GM18519 (cell line): ENCODE measurements around the gene TRAF6.
"Not testable (repeated sequence)": the region's sequence is repeated elsewhere in the genome, so short reads cannot be mapped to it uniquely, and the experiment has no call there.

Source experiments
- ATAC-seq: cut with Tn5 transposase; IDR thresholded peaks from one replicate; pipeline ENCODE4 v1.9.1; 2021; ENCODE audit warnings: mild to moderate bottlenecking, moderate library complexity; ENCODE audit not compliant: unreplicated experiment, low FRiP score

TRAF6 gene

GRCh38 chr11:36499315-36499714 lies 10.8 kb downstream of the TRAF6 start:
- ATAC-seq: no peak

DNA sequence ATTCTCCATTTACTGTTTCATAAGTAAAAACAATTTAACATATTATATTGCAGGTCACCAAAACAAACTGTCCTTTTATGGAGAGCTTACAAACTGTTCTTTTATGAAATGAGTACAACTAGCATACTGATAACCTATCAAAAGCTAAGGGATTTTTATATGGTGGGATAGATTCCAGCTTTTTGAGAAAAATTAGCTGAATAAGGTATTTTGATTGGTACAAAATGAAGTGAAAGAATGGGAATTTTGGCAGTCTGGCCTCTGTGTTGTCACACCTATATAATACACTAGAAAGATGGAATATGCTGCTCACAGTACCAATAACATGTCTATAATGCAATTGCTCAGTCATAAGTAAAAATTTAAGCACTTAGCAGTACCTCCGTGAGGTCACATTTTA lies 11.4 kb downstream of the TRAF6 start:
- no peak for ATAC-seq

- ATAC-seq: no peak
These were observed 16.7 kb downstream of the TRAF6 start for GRCh38 chr11:36493332-36493731.

GRCh38 chr11:36492724-36493304 lies 17.3 kb downstream of the TRAF6 start:
- no peak for ATAC-seq

DNA sequence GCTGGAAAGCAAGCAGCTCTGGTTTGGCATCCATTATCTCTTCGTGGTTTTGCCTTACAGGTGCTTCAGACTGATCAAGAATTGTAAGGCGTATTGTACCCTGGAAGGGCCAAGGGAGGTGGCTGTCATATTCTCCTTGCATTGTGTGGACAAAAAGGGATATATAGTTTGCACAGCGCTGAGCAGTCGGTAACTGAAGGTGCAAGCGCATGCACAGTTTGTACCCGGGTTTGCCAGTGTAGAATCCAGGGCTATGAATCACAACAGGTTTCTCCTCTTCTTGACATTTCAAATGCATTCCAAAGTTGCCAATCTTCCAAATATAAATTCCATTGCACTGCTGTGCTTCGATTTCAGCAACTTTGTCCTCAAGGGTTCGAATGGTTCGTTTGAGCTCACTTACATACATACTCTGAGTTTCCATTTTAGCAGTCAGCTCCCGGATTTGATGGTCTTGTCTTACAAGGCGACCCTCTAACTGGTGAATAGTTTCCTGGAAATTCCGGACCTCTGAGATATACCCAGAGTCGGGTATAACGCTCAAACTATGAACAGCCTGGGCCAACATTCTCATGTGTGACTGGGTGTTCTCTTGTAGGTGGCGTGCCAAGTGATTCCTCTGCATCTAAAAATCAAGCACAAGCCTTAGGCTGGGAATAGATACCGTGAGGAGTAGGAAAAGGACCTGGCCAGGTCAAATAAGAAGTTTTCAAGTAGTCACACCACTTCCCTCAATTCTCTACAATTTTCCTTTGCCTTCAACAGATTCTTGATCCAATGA lies 19.9 kb downstream of the TRAF6 start:
- ATAC-seq: no peak

GRCh38 chr11:36488096-36488495 lies 22.0 kb downstream of the TRAF6 start:
- no peak for ATAC-seq

DNA sequence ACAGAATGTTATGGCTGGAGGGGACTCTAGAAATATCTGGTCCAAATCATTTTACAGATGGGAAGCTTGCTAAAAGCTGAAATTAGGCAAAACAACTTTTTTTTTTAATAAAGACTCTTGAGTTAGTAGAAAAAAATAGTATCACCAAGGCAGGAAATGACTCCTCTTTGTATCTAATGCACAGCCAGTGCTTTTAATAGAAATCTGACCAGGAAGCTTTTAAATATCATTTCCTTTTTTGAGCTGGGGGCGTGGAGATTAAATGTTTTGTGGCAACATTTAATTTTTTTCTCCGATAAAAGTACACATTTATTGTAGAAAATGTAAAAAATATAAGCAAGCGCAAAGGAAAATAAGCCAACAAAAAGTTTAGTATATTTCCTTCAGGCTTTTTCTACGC lies 22.5 kb downstream of the TRAF6 start:
- ATAC-seq: no peak

- ATAC-seq: no peak
These were observed 24.6 kb downstream of the TRAF6 start for GRCh38 chr11:36485298-36486002.

GRCh38 chr11:36483042-36483441 lies 27.0 kb downstream of the TRAF6 start:
- ATAC-seq: not testable (repeated sequence)

DNA sequence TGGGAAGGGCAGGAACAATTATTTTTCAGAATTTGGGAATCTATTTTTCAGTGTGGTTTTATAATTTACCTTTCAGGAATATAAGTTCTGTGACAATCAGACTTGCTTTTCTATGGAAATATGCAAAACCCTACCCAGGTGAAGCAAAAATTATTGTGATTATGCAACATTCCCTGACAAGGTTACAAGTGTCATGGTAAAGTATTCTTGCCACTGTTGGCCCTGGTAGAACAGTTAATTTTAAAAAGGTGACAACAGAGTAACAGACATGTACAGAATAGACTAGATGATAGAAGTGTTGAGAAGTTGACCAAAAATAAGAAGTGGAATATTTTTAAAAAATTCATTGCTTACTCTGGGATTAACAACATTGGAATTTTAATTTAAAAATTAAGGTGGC lies 29.2 kb downstream of the TRAF6 start:
- ATAC-seq: no peak

DNA sequence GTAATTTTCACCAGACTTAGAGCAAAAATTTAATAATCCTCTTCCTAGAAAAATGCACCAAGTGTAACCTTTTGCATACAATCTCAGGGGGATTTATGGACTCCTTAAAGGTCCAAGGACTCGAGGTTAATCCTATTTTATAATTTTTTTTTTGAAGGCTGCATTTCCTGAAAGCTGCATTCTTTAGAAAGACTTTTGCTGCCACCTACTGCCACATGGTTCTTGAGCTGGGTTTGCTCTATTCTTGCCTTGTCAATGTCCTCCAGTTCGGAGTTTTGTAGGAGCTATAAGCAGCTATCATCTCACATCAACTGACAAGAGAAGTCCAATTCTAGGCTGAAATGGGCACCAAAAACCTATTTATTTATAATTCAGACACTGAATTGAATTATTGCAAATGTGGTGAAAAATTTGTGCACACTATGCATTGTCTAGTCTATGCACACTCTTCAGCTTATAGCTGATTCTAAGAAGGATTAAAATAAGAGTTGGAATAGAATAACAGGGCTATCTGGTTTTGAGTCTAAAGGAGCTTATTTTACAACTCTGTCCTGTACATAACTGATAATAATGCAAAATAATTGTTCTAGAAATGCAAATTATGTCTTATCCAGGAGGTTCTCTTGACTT lies 31.3 kb downstream of the TRAF6 start:
- ATAC-seq: no peak

DNA sequence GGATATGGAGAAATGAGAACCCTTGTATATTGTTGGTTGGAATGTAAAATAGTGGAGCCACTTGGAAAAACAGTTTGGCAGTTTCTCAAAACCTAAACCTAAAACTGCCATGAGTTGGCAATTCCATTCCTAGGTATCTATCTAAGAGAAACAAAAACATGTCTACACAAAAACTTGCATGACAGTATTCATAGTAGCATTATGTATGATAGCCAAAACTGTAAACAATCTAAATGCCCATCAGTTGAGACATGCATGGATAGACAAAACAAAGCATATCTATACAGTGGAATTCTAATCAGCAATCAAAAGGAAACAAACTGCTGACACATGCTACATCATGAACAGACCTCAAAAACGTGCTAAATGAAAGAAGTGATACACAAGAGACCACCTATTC lies 34.9 kb downstream of the TRAF6 start:
- no peak for ATAC-seq

GRCh38 chr11:36471577-36471976 lies 38.5 kb downstream of the TRAF6 start:
- ATAC-seq: no peak

GRCh38 chr11:36469881-36470802 lies 39.9 kb downstream of the TRAF6 start:
- ATAC-seq: no peak

- ATAC-seq: no peak
These were observed 41.0 kb downstream of the TRAF6 start for GRCh38 chr11:36469063-36469462.

GRCh38 chr11:36467916-36468315 lies 42.2 kb downstream of the TRAF6 start:
- ATAC-seq: no peak

DNA sequence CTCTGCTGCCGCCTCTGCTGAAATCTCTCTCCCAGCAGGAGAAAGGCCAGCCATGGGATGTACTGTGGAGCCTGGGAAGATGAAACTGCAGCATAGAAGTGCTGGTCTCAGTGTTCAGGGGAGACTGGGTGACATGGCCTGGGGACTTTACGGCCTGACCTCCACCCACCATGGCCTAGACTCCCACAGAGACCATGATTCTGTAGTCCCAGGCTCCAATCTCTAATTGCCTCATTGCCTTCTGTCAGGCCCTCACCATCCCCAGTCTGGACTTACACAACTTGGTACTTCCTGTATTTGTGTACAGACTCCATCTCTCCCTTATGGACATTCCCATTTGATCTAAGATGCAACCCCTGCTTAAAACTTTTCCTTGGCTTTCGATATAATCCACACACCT lies 43.1 kb downstream of the TRAF6 start:
- ATAC-seq: no peak

- no peak for ATAC-seq
These were observed 44.5 kb downstream of the TRAF6 start for GRCh38 chr11:36465449-36466163.

- ATAC-seq: no peak
These were observed 45.4 kb downstream of the TRAF6 start for GRCh38 chr11:36464720-36465119.

- no peak for ATAC-seq
These were observed 46.3 kb downstream of the TRAF6 start for GRCh38 chr11:36463781-36464180.
